ENCODE measurements around the gene OBSCN.
"Not testable (repeated sequence)": the region's sequence is repeated elsewhere in the genome, so short reads cannot be mapped to it uniquely, and the experiment has no call there.

OBSCN gene

GRCh38 chr1:228169345-228169744, 38.5 kb upstream of the OBSCN start:
- in situ Hi-C loops (cut with MboI; ENCODE audit: low sequenced_read_pairs): no loop called here

- in situ Hi-C loops (cut with MboI; ENCODE audit: low sequenced_read_pairs): no loop called here
Observed at GRCh38 chr1:228170666-228171065, 37.2 kb upstream of the OBSCN start.

GRCh38 chr1:228171221-228171891, 36.5 kb upstream of the OBSCN start:
- in situ Hi-C loops (cut with MboI; ENCODE audit: low sequenced_read_pairs): no loop called here

- in situ Hi-C loops (cut with MboI; ENCODE audit: low sequenced_read_pairs): no loop called here
Observed at GRCh38 chr1:228172591-228173527, 35.0 kb upstream of the OBSCN start.

GRCh38 chr1:228173528-228174481, 34.0 kb upstream of the OBSCN start:
- in situ Hi-C loops (cut with MboI; ENCODE audit: low sequenced_read_pairs): not testable (repeated sequence)

- in situ Hi-C loops (cut with MboI; ENCODE audit: low sequenced_read_pairs): no loop called here
Observed at GRCh38 chr1:228174482-228175315, 33.1 kb upstream of the OBSCN start.

- in situ Hi-C loops (cut with MboI; ENCODE audit: low sequenced_read_pairs): no loop called here
Observed at GRCh38 chr1:228175316-228176023, 32.4 kb upstream of the OBSCN start.

GRCh38 chr1:228176024-228176395, 31.8 kb upstream of the OBSCN start:
- in situ Hi-C loops (cut with MboI; ENCODE audit: low sequenced_read_pairs): no loop called here

GRCh38 chr1:228176461-228177182, 31.2 kb upstream of the OBSCN start:
- in situ Hi-C loops (cut with MboI; ENCODE audit: low sequenced_read_pairs): no loop called here

GRCh38 chr1:228177183-228177475, 30.7 kb upstream of the OBSCN start:
- in situ Hi-C loops (cut with MboI; ENCODE audit: low sequenced_read_pairs): no loop called here

GRCh38 chr1:228177721-228178710, 29.8 kb upstream of the OBSCN start:
- in situ Hi-C loops (cut with MboI; ENCODE audit: low sequenced_read_pairs): no loop called here

GRCh38 chr1:228178737-228179684, 28.8 kb upstream of the OBSCN start:
- in situ Hi-C loops (cut with MboI; ENCODE audit: low sequenced_read_pairs): no loop called here

- in situ Hi-C loops (cut with MboI; ENCODE audit: low sequenced_read_pairs): no loop called here
Observed at GRCh38 chr1:228180271-228180958, 27.4 kb upstream of the OBSCN start.

- in situ Hi-C loops (cut with MboI; ENCODE audit: low sequenced_read_pairs): no loop called here
Observed at GRCh38 chr1:228180959-228181644, 26.7 kb upstream of the OBSCN start.

GRCh38 chr1:228181645-228182034, 26.2 kb upstream of the OBSCN start:
- in situ Hi-C loops (cut with MboI; ENCODE audit: low sequenced_read_pairs): no loop called here
